Measurements from ENCODE around the gene SVIL. TPM values are rescaled to one million over a fixed set of nuclear protein-coding genes. Genes with fewer than 3 reads are reported as not detected.

Gene SVIL
- total RNA-seq, 1 experiment from 2014 or later: 15.3 TPM

DNA sequence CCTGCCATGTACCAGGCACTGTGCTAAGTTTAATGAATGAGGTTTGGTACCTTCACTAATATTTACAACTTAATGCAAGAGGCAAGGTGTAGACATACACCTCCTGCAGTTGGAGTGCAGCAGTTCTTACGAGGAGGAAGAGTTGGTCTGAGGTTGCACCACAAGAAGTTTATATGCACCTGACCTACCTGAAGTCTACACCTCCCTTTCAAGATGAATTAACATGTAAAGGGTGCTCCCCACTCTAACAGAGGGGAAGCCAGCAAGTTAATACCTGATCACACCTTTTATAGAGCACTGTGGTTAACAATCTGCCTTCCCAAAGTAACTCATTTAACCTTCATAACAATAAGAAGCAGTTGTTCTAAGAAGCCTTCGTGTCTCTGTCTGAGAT is 225.9 kb downstream of the SVIL start:
- Histone ChIP-seq H3K4me1 (ENCODE audit: insufficient read depth, low read length) (no peaks in the 10 kb centered on the region), H3K27ac (ENCODE audit: insufficient read length, low read depth, low read length) (no peak overlapping the region), H2BK5ac (ENCODE audit: insufficient read length, low read length) (no peak overlapping the region), H3K23ac (ENCODE audit: insufficient read length, low read depth, low read length) (no peak overlapping the region), H2BK15ac (ENCODE audit: low read depth, low read length) (no peak overlapping the region), H3K23me2 (ENCODE audit: insufficient read length, low read depth, low read length, poor library complexity, severe bottlenecking) (no peaks in the 10 kb centered on the region), H4K5ac (ENCODE audit: insufficient read length, low read depth, low read length) (no peak overlapping the region), H3K9ac (ENCODE audit: extremely low read depth, insufficient read length, low read length) (no peak overlapping the region), H3K4me2 (ENCODE audit: insufficient read depth, insufficient read length, low read length) (no peak overlapping the region), H3K4ac (ENCODE audit: low read depth, low read length) (no peak overlapping the region), H4K8ac (replicated peaks; ENCODE audit: insufficient read length, low read depth, low read length) (no peak overlapping the region), H2AFZ (ENCODE audit: low read length) (no peak overlapping the region), H2BK120ac (ENCODE audit: low read depth, low read length, poor library complexity, severe bottlenecking) (no peak overlapping the region), H2AK5ac (ENCODE audit: insufficient read length, low read length) (no peak overlapping the region), H3K79me2 (ENCODE audit: insufficient read depth, low read length) (no peaks in the 10 kb centered on the region), H2BK20ac (ENCODE audit: low read depth, low read length, poor library complexity, severe bottlenecking) (no peak overlapping the region), H4K20me1 (ENCODE audit: control insufficient read depth, insufficient read depth, insufficient read length) (no peaks in the 10 kb centered on the region), H3K79me1 (ENCODE audit: insufficient read depth, low read depth, low read length, poor library complexity, severe bottlenecking) (no peaks in the 10 kb centered on the region), H3K14ac (ENCODE audit: insufficient read depth, low read length) (no peak overlapping the region), H3K9me3 (ENCODE audit: control insufficient read depth, low read depth, low read length) (peaks cover 13% of the 10 kb centered on the region), H3K27me3 (ENCODE audit: insufficient read depth, low read length) (no peaks in the 10 kb centered on the region), H3K18ac (ENCODE audit: insufficient read length, low read depth, low read length) (no peak overlapping the region), H3T11ph (ENCODE audit: low read length) (no peak overlapping the region), H3K56ac (ENCODE audit: insufficient read length, low read depth, low read length) (no peak overlapping the region), H4K91ac (ENCODE audit: insufficient read length, low read depth, low read length) (no peak overlapping the region), H2BK12ac (ENCODE audit: insufficient read length, low read depth, low read length) (no peak overlapping the region)
- Mint-ChIP-seq H3K27me3 (ENCODE audit: low read depth) (no peaks in the 10 kb centered on the region), H3K4me3 (no peak overlapping the region), H3K4me1 (no peaks in the 10 kb centered on the region), H3K27ac (no peak overlapping the region), H3K9me3 (peaks cover 39 to 45% of the 10 kb centered on the region in 2 experiments), H3K36me3 (ENCODE audit: insufficient read depth in 1 of 3, low read depth in 3 of 3) (peaks cover 8 to 24% (median 21%) of the 10 kb centered on the region in 3 experiments)
- no peak for TF ChIP-seq CTCF (conservative IDR thresholded peaks at IDR 0.05)
- no CpG with 5 or more reads among the region's 2 CpGs for WGBS (ENCODE audit: extremely low coverage, insufficient read length, low lambda C conversion rate)
- DNase-seq: no peak

Small RNA genes lying within 50 kb of the gene (microRNA-seq; reads per million reads assigned to microRNA genes)
- gene MIR604 (ENCODE audit: borderline microRNAs expressed): not detected
- gene MIR938 (ENCODE audit: borderline microRNAs expressed): not detected
